ENCODE measurements around the gene CDK3.

Gene CDK3

DNA sequence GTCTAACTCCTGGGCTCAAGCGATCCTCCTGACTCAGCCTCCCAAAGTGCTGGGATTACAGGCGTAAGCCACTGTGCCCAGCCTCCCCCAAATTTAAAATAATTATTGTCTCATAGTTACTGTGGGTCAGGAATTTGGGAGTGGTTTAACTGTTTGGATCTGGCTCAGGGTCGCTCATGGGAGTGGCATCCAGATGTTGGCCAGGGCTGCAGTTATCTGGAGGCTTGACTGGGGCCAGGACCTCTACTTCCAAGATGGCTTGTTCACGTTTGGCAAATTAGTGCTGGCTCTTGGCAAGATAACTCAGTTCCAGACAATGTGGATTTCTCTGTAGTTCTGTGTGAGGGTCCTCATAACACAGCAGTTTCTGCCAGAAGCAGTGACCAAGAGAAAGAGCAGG, 13.6 kb upstream of the CDK3 start:
- no peak for DNase-seq (ENCODE audit: low read depth in 2 of 3, low spot score in 2 of 3)

DNA sequence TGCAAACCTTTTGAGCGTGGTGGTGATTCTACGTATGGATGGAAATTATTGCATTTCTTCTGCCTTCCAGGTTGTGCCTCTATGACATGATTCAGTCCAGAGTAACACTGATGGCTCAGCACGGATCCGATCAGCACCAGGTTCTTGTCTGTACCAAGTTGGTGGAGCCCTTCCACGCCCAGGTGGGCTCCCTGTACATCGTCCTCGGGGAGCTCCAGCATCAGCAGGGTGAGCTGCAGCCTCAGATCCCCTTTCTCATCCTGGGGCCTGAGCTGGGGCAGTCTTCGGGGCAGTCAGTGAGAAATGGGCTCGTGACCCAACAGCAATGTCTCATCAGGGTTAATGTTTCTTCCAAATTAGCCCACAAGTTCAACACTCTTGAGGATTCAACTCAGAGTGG, 9.3 kb upstream of the CDK3 start:
- no peak for DNase-seq (ENCODE audit: low read depth in 2 of 3, low spot score in 2 of 3)

DNA sequence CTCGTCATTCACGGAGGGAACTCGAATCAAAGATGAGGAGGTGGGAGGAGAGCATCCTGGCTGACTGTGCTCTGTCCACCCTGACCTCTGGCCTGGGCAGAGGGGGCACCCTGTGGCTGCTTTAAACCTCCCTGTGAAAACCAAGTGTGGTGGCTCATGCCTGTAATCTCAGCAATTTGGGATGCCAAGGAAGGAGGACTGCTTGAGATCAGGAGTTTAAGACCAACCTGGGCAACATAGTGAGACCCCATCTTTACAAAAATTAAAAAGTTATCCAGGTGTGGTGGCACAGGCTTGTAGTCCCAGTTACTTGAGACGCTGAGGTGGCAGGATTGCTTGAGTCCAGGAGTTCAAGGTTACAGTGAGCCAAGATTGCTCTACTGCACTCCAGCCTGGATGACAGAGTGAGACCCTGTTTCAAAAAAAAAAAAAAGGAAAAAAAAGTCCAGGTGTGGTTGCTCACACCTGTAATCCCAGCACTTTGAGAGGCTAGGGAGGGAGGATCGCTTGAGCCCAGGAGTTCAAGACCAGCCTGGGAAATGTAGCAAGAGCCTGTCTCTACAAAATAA, 5.8 kb upstream of the CDK3 start:
- no peak for DNase-seq (ENCODE audit: low read depth in 2 of 3, low spot score in 2 of 3)

DNA sequence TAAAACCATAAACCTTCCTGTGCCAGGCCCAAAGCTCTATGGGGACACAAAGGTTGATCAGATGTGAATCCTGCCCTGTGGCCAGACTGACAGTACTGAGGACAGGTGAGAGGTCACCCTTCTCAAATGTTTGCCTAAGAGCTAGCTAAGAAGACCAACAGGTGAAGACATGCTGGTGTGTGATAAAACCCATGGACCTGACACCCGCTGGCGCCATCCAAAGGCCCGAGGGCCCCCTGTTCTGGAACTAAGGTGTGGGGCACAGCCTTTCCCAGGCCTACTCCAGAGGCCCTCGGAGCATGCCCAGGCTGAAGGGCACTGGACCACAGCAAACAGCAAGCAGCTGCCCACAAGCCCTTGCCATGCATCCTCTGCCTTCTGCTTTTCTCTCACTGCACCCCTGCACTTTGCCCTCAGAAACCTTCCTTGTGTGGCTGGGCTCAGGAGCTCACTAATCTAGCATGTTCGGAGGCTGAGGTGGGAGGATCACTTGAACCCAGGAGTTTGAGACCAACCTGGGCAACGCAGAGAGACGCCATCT, 5.2 kb upstream of the CDK3 start:
- no peak for DNase-seq (ENCODE audit: low read depth in 2 of 3, low spot score in 2 of 3)

DNA sequence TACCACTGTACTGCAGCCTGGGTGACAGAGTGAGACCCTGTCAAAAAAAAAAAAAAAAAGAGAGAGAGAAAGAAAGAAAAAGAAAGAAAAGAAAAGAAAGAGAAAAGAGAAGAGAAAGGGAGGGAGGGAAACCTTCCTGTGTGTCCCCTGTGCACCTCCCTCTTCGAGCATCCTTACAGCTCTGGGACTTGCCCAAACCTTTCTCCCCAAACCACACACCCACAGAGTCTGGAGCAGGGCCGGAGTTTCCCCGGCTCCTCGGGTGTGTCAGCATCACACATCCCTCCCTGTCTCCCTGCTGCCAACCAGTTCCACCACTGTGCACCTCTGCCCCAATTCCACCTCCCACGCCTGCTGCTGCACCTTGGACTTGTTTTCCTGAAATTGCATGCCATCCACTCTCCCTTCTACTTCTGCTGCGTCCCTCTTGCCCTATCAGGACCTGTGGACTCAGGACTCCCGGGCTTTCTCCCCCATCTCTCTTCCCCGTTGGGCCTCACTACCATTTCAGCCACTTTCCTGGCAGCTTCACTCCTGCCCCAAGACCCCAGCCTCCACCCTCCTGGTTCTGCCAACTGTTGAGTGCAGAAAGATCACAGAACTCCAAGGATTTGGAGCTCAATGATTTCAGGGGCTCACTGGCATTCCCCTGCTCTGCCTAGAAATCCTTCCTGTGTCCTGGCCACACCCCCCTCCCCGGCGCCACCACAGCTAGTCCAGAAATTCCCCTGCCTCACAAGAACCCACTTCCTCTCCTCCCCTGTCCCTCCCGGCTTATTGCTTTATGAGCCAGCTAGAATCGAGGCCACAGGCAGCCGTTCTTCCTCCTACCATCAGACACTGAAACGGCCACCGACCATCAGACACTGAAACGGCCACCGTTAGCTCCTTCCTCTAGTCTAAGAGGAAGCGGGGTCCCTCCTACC, 3.7 kb upstream of the CDK3 start:
- peak in 1 of 3 experiments; percentile 13 for DNase-seq (ENCODE audit: low read depth in 2 of 3, low spot score in 2 of 3)

DNA sequence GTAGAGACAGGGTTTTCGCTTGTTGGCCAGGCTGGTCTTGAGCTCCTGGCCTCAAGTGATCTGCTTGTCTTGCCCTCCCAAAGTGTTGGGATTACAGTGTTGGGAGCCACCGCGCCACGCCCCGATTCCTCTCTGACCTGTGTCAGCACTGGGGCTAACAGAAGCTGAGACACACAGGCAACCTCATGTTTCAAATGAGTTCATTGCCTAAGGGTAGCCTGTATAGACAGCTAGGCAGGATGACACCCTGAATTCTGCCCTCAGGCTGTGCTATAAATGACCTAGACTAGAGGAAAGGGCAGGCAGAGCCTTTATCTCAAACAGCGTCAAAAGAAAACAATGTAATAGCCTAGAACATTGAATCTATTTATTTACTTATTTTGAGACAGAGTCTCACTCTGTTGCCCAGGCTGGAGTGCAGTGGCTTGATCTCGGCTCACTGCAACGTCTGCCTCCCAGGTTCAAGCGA, 2.3 kb upstream of the CDK3 start:
- DNase-seq (ENCODE audit: low read depth in 2 of 3, low spot score in 2 of 3), result no peak

DNA sequence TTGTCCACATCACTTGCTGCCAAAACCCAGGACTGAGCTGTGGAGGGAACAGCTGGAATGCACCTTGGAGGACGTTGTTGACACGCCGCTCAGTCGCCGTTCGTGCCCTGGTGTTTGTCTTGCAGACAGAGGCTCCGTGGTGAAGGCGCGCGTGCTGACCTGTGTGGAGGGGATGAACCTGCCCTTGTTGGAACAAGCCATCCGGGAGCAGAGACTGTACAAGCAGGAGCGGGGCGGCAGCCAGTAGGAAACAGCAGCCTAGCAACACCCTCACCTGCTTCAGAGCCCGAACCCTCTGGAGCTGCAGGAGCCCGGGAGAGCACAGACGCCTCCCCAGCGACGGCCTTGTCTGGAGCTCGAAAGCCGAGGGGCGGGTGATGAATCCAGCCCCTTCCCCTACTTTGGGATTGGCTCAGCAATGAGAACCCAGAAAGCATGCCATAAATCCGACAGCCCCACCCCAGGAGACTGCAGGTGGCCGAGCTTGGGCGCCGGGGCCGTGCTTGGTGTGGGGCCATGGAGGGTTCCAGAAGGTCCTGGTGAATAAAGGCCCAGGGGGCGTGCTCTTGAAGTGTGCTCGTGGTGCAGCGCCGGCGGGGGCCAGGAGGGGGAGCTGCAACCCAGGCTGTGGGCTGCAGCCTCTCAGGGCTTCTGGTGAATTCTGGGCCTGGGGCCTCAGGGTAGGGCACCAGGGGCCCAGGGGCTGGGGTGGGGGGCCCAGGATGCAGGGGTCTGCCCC, 470 bp upstream of the CDK3 start:
- DNase-seq (ENCODE audit: low read depth in 2 of 3, low spot score in 2 of 3), result peak; percentile 33 to 61 (median 59)

DNA sequence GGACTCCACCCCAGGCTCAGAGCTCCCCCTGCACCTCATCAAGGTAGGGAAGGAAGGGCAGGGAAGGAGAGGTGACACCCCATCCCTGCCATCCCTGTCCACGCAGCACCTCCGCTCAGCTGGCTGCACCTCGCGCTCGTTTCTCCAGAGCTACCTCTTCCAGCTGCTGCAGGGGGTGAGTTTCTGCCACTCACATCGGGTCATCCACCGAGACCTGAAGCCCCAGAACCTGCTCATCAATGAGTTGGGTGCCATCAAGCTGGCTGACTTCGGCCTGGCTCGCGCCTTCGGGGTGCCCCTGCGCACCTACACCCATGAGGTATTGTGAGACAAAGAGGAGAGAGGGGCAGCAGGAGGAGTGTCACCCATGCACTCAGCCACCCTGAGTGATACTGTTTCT, 1.4 kb downstream of the CDK3 start:
- DNase-seq (ENCODE audit: low read depth in 2 of 3, low spot score in 2 of 3), result no peak

DNA sequence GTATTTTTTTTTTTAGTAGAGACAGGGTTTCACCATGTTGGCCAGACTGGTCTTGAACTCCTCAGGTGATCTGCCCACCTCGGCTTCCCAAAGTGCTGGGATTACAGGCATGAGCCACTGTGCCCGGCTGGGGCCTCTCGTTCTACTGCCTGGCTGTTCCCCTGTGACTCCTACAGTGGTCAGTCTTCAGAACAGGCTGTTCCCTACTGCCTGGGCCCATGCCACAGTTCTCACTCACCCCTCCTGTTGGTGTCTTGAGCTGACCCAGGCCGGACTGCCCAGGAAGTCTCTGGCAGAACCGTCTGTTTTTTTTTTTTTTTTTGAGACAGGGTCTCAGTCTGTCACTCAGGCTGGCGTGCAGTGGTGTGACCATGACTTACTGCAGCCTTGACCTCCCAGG, 3.3 kb downstream of the CDK3 start:
- no peak for DNase-seq (ENCODE audit: low read depth in 2 of 3, low spot score in 2 of 3)

DNA sequence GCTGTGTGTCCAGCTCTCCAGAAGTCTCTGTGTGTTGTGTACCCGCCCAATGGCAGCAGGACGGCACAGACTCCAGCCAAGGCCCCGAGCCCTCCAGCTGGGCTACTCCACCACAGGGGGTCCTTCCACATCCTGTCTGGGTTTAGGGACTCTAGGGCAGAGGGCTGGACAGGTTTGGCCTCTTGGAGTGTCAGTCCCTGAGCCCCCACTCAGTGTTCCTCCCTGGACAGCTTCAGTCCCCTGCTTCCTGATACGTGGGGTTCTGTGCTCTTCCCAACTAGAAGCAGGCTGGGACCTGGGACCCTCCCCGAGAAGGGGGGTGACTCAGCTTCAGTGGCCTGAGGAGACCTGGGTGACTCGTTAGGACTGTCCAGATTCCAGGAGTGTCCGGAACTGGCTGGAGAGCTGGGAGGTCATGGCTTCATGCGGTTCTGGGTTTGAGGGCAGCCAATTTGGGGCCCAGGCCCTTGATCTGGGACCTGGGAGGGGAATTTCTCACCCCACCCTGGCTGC, 4.2 kb downstream of the CDK3 start:
- DNase-seq (ENCODE audit: low read depth in 2 of 3, low spot score in 2 of 3), result no peak

DNA sequence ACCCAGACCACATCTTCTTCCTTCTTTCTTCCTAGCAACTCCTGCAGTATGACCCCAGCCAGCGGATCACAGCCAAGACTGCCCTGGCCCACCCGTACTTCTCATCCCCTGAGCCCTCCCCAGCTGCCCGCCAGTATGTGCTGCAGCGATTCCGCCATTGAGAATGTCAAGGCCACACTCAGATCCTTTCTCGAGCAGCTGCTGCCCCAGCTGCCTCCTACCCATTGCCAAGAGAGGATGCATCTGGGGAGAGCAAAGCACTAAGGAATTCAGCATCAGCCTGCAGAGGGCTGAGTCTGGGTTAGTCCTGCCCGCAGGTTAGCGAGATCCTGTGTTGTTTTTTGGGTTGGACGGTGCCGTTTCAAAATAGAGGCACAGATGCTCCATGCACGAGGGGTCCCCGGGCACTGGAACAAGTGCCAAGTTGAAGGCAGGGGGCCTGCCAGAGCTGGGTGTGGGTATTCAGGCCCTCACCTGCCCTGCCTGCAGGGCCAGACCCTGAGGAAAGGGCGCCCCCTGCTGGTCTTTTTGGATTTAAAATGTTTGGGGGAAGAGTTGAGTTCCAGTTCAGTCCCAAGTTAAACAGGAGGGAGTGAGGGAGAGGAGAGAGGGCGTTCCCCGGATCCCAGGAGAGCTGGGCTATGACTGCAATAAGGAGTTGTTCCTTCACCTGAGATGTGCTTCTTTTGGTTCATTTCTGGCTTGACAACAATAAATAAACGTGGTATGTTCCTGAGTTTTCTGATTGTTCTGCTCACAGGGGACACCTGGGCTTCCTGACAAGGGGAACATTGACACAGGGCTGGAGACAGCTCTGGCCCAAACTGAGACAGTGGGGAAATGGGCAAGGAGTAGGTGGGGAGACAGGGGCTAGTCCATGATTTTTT, 4.9 kb downstream of the CDK3 start:
- DNase-seq (ENCODE audit: low read depth in 2 of 3, low spot score in 2 of 3), result peak; percentile 46 to 96 (median 81)

DNA sequence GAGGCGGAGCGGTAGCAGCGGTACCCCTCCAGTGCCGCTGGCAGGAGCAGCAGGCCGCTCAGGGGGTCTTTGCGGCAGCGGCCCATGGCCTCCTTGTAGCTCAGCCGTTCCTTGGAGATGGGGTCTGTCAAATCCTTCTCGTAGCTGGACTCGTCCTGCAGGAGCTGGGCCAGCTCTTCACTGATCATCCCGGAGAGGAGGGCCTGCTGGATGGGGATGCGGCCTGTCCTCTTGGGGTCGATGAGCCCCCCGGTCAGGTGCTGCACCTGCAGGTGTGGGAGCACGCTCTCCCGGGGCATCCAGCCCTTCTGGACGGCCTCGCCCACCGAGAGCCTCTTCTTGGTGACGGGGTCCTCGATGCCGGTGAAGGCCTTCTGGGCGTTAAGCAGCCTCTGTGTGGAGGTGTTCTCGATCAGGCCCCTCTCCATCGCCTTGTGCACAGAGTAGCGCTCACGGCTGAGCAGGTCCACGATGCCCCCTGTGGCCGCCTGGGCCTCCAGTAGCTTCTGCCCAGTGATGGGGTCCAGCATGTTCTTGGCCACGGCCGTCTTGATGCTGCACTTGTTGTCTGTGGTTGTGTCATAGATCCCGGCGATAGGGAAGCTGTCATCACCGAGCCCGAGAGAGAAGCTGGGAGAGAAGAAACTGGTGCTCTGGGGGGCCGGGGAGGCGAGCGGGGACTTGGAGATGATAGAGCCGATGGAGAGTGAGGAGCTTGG, 6.6 kb downstream of the CDK3 start:
- no peak for DNase-seq (ENCODE audit: low read depth in 2 of 3, low spot score in 2 of 3)

DNA sequence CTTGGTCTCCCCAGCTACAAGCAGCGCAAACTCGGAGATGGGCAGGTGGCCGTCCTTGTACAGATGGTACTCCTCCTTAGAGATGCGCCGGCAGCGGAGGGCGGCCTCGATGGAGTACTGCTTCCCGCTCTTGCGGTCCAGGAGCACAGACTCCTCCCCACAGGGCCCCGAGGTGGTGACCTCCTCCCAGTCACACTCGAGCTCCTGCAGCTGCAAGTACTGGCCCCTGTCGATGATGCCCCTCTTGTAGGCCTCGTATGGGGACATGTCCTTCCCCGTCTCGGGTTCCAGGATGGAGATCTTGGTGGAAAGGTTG, 7.2 kb downstream of the CDK3 start:
- no peak for DNase-seq (ENCODE audit: low read depth in 2 of 3, low spot score in 2 of 3)

DNA sequence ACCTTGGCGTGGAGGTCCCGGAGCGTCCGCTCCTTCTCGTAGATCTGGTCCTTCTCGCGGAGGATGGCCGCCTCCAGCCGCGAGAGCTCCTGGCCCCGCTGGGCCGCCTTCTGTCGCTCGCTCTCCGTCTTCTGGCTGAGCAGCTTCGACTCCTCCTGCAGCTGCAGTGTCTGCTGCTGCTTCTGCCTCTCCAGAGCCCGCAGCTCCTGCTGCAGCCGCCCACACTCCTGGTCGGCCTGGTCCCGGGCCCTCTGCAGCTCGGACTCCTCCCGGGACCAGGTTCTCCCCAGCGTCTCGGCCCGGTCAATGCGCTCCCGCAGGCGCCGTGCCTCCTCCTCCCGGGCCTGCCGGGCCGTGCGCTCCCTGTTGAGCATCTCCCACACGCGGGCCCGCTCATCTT, 7.6 kb downstream of the CDK3 start:
- DNase-seq (ENCODE audit: low read depth in 2 of 3, low spot score in 2 of 3), result no peak

DNA sequence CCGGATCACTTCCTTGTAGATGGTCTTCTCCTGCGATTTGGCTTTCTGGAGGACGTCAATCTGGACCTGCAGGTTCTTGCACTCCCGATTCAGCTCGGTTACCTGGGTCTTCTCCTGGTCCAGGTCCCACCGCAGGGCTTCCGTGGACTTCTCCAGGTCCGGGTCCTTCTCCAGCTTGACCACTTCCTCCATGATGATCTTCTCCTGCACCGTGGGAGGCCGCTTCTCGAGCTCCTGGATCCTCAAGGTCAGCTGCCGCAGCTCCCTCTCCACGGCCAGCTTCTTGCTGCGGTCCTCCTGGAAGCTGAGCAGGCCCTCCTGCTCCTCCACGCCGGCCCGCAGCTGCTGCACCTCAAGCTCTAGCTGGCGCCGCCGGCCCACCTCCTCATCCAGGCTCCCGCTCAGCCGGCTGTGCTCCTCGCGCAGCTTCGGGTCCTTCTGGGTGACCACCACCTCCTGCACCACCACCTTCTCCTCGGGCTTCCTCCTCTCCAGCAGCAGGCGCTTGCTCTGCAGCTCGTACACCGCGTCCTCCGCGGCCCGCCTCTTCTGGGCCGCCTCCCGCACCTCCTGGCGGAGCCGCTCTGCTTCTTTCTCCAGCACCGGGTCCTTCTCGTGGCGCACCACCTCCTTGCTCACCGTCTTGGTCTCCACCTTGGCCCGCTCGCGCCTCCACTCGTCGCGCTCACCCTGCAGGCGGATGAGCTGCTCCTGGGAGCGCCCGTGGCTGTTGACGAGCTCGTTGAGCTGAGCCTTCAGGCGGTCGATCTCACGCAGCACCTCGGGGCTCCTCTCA, 8.2 kb downstream of the CDK3 start:
- no peak for DNase-seq (ENCODE audit: low read depth in 2 of 3, low spot score in 2 of 3)

DNA sequence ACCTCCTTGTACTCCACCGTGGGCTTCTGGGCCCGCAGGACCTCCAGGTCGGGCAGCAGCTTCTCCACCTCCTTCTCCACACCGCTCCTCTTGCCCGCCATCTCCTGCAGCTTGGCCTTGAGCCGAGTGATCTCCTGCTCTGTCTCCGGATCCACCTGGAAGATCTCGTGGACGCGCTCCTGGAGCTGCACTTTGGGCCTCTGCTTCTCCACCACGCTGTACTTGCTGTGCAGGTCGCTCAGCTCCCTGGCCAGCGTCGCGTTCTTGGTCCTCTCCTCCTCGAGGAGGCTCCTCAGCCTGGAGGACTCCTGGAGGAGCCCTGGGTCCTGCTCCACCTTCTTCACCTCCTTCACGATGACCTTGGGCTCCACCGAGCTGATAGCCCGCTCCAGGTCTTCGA, 8.8 kb downstream of the CDK3 start:
- DNase-seq (ENCODE audit: low read depth in 2 of 3, low spot score in 2 of 3), result no peak

DNA sequence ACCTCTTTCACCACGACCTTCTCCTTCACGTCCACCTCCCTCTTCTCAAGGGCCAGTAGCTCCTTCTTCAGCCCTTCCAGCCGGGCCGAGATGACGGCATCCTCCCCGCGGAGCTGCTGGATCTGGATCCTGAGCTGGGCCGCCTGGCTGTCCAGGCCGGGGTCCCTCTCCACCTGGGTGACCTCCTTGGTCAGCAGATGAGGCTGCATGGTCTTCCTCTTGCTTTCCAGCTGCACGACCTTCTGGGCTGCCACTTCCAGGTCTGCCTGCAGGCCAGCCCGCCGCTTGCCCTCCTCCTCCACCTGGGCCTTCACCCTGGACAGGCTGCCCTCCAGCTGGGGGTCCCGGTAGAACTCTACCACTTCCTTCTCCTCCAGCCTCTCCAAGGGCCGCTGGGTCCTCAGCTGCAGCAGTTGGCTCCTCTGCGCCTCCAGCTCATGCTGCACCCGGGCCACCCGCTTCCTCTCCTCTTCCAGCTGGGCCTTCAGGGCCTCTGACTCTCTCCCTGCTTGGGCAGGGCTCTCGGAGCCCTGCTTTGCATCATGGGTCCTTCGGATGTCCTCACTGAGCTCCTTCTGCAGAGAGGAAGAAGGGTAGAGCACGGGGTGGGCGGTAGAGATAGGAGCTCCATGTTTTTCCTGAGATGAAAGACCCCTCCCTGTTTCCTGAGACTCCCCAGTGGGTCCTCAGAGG, 9.5 kb downstream of the CDK3 start:
- no peak for DNase-seq (ENCODE audit: low read depth in 2 of 3, low spot score in 2 of 3)

DNA sequence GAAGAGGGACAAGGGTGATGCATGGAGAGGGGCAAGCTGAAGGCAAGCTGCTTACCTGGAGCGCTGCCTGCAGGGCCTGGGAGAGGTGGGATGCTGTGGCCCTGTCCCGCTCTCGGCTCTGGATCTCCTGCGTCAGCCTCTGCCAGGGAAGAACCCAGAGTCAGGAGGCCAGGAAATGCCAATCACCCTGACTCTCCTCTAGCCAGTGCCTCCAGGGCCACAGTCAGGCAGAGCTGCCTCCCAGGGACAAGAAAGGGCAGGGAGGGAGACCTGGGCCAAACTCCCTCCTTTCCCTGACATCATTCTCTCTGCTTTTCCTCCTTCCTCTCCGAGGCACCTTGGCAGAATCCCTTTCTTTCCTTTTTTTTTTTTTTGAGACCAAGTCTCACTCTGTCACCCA, 11.3 kb downstream of the CDK3 start:
- DNase-seq (ENCODE audit: low read depth in 2 of 3, low spot score in 2 of 3), result no peak

All from activated CD8-positive, alpha-beta memory T cell treated with anti-CD3 and anti-CD28 coated beads for 48 hours (primary cell).